Measurements from ENCODE around the gene TRIM44.

DNA sequence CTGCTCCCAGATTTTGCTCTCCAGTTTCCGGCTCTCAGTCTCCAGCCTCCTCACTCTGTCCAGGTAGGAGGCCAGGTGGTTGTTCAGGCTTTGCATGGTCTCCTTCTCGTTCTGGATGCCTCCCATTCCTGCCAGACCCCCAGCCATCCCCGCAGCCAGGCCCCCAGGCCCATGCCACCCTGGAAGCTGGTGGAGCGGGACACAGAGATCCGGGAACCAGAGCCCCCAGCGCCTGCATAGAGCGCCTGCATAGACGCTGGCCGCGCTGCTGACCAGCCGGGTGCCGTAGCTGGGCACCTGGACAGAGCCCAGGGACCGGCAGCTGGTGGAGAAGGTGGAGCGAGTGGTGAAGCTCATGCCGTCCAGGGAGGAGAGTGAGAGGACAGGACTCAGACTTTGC lies 198.6 kb downstream of the TRIM44 start:
- TF ChIP-seq, protein P1, sequence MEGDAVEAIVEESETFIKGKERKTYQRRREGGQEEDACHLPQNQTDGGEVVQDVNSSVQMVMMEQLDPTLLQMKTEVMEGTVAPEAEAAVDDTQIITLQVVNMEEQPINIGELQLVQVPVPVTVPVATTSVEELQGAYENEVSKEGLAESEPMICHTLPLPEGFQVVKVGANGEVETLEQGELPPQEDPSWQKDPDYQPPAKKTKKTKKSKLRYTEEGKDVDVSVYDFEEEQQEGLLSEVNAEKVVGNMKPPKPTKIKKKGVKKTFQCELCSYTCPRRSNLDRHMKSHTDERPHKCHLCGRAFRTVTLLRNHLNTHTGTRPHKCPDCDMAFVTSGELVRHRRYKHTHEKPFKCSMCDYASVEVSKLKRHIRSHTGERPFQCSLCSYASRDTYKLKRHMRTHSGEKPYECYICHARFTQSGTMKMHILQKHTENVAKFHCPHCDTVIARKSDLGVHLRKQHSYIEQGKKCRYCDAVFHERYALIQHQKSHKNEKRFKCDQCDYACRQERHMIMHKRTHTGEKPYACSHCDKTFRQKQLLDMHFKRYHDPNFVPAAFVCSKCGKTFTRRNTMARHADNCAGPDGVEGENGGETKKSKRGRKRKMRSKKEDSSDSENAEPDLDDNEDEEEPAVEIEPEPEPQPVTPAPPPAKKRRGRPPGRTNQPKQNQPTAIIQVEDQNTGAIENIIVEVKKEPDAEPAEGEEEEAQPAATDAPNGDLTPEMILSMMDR (IDR thresholded peaks at IDR 0.05), result no peak
- no peak for TF ChIP-seq POLR2A (IDR thresholded peaks at IDR 0.05)

Measured in testis (tissue), 2 donors.